ENCODE results near the gene SLC25A5.
"Not testable (repeated sequence)": the region's sequence is repeated elsewhere in the genome, so short reads cannot be mapped to it uniquely, and the experiment has no call there.

The SLC25A5 gene

GRCh38 chrX:119503484-119503861, 35.2 kb downstream of the SLC25A5 start:
- DNase-seq (ENCODE audit: low read depth, low spot score) = peak; percentile 61

DNA sequence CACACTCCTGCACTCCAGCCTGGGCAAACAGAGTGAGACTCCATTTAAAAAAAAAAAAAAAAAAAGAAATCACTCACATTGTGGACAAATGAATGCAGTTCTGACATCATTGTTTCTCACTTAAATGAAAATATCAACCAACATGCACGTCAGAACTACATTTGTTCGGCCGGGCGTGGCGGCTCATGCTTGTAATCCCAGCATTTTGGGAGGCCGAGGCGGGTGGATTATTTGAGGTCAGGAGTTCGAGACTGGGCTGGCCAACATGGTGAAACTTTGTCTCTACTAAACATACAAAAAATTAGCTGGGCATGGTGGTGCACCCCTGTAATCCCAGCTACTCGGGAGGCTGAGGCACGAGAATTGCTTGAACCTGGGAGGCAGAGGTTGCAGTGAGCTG, 36.9 kb downstream of the SLC25A5 start:
- not testable (repeated sequence) for DNase-seq (ENCODE audit: low read depth, low spot score)

DNA sequence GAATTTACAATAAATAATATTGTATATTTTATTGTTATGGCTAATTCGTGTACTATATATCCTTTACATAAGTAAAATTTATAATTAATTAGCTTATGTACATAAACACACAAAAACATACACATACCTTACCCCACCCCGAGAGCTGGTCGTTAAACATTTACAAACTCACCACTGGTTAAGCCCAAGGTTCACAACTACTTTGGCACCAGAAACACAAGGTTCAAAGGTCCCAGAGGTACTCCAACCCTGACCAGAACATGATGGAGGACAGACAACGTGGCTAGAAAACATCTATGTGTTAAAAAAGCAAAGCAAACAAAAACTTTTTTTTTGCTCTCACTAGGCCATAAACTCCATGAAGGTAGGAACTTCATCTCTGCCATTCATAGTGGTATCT, 37.7 kb downstream of the SLC25A5 start:
- DNase-seq (ENCODE audit: low read depth, low spot score) = no peak

DNA sequence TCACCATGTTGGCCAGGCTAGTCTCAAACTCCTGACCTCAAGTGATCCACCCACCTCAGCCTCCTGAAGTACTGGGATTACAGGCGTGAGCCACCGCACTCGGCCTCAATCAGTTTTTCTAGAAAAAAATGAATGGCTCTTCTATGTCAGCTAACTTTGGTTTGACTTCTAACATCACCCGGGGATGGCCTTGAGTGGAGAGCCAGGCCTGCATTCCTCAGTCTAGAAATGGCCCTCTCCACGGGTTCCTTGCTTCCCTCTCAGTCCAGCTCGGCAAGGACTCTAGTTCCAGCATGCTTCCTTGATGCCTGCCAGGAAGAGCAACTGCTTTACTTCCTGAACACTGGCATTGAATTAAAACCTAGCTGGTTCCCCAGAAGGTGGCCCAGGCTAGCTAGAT, 39.0 kb downstream of the SLC25A5 start:
- no peak for DNase-seq (ENCODE audit: low read depth, low spot score)

GRCh38 chrX:119512146-119512800, 44.0 kb downstream of the SLC25A5 start:
- DNase-seq (ENCODE audit: low read depth, low spot score) = peak; percentile 51

GRCh38 chrX:119516157-119516702, 48.0 kb downstream of the SLC25A5 start:
- DNase-seq (ENCODE audit: low read depth, low spot score) = peak; percentile 24

GRCh38 chrX:119518371-119518770, 50.1 kb downstream of the SLC25A5 start:
- no peak for DNase-seq (ENCODE audit: low read depth, low spot score)

Data from smooth muscle cell of the brain vasculature (primary cell).